OCI-LY1 (cell line): Measurements from ENCODE around the gene GALNT13.

Experiments
- EZH2 ChIP-seq: fragments of 200-600 bp; sonication (generic), shearing (Covaris generic); IDR thresholded peaks from 2 replicates; pipeline ENCODE4 v1.8.0; 2017; ENCODE audit warnings: borderline replicate concordance, mixed run types, mild to moderate bottlenecking, antibody characterized with exemption, low read length, moderate library complexity, mixed read lengths
- TF ChIP-seq, protein P1 (sequence below): fragments of 200-600 bp; sonication (generic), shearing (Covaris generic); IDR thresholded peaks from 2 replicates; pipeline ENCODE4 v1.5.1; 2017; ENCODE audit warnings: mild to moderate bottlenecking, antibody characterized with exemption, low read length, moderate library complexity, mixed read lengths

DNA sequence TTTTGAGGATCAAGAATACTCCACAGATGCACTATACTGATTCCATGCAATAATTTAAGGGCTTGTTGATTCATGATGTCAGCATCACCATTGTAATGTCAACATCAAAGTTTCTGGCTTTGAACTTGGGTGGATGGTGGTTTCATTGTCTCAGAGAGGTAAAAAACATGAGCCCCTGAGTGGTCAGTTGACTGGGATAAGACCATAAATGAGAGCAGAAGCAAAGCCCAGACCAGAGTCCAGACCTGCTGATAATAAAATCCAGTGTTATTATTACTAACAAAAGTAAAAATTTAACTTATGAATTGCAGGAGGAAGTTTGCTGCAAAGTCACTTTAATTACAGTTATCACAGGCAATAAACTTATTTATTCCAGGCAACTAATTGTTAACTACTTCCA lies 358.2 kb downstream of the GALNT13 start:
- TF ChIP-seq, protein P1, sequence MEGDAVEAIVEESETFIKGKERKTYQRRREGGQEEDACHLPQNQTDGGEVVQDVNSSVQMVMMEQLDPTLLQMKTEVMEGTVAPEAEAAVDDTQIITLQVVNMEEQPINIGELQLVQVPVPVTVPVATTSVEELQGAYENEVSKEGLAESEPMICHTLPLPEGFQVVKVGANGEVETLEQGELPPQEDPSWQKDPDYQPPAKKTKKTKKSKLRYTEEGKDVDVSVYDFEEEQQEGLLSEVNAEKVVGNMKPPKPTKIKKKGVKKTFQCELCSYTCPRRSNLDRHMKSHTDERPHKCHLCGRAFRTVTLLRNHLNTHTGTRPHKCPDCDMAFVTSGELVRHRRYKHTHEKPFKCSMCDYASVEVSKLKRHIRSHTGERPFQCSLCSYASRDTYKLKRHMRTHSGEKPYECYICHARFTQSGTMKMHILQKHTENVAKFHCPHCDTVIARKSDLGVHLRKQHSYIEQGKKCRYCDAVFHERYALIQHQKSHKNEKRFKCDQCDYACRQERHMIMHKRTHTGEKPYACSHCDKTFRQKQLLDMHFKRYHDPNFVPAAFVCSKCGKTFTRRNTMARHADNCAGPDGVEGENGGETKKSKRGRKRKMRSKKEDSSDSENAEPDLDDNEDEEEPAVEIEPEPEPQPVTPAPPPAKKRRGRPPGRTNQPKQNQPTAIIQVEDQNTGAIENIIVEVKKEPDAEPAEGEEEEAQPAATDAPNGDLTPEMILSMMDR = no peak
- no peak for TF ChIP-seq EZH2
